GM19240 (cell line): ENCODE measurements around the gene IL1RAPL2.
A peak's percentile ranks its signal among the peaks of the same experiment; 100 is the strongest.
"Not testable (repeated sequence)": the region's sequence is repeated elsewhere in the genome, so short reads cannot be mapped to it uniquely, and the experiment has no call there.

Source experiments
- DNase-seq: peaks from one replicate; pipeline ENCODE4 v3.0.0; 2011; ENCODE audit warnings: low spot score; ENCODE audit not compliant: insufficient read length

Gene IL1RAPL2

GRCh38 chrX:104854188-104854587 lies 288.2 kb downstream of the IL1RAPL2 start:
- no peak for DNase-seq

GRCh38 chrX:104854790-104855340 lies 288.9 kb downstream of the IL1RAPL2 start:
- no peak for DNase-seq

GRCh38 chrX:104863466-104863865 lies 297.5 kb downstream of the IL1RAPL2 start:
- DNase-seq: no peak

- no peak for DNase-seq
These were observed 298.3 kb downstream of the IL1RAPL2 start for GRCh38 chrX:104864296-104864695.

- DNase-seq: no peak
These were observed 311.5 kb downstream of the IL1RAPL2 start for GRCh38 chrX:104877504-104877903.

GRCh38 chrX:104902070-104902469 lies 336.1 kb downstream of the IL1RAPL2 start:
- DNase-seq: no peak

GRCh38 chrX:104909694-104910093 lies 343.7 kb downstream of the IL1RAPL2 start:
- not testable (repeated sequence) for DNase-seq

- no peak for DNase-seq
These were observed 347.3 kb downstream of the IL1RAPL2 start for GRCh38 chrX:104913348-104913747.

- DNase-seq: not testable (repeated sequence)
These were observed 348.7 kb downstream of the IL1RAPL2 start for GRCh38 chrX:104914686-104915085.

GRCh38 chrX:104918122-104918521 lies 352.1 kb downstream of the IL1RAPL2 start:
- no peak for DNase-seq

- DNase-seq: no peak
These were observed 355.7 kb downstream of the IL1RAPL2 start for GRCh38 chrX:104921584-104922205.

GRCh38 chrX:104922206-104922621 lies 356.2 kb downstream of the IL1RAPL2 start:
- DNase-seq: peak; percentile 34

GRCh38 chrX:104929324-104929723 lies 363.3 kb downstream of the IL1RAPL2 start:
- DNase-seq: no peak

GRCh38 chrX:104935581-104935980 lies 369.6 kb downstream of the IL1RAPL2 start:
- no peak for DNase-seq

- DNase-seq: no peak
These were observed 387.3 kb downstream of the IL1RAPL2 start for GRCh38 chrX:104953251-104953650.

- DNase-seq: no peak
These were observed 395.9 kb downstream of the IL1RAPL2 start for GRCh38 chrX:104961926-104962325.

- DNase-seq: no peak
These were observed 402.2 kb downstream of the IL1RAPL2 start for GRCh38 chrX:104968241-104968640.

GRCh38 chrX:104972737-104973136 lies 406.7 kb downstream of the IL1RAPL2 start:
- no peak for DNase-seq

GRCh38 chrX:104987063-104987462 lies 421.1 kb downstream of the IL1RAPL2 start:
- DNase-seq: no peak

- DNase-seq: no peak
These were observed 422.0 kb downstream of the IL1RAPL2 start for GRCh38 chrX:104988038-104988437.

GRCh38 chrX:104995546-104995945 lies 429.5 kb downstream of the IL1RAPL2 start:
- no peak for DNase-seq

- DNase-seq: no peak
These were observed 440.1 kb downstream of the IL1RAPL2 start for GRCh38 chrX:105006103-105006502.

- no peak for DNase-seq
These were observed 441.0 kb downstream of the IL1RAPL2 start for GRCh38 chrX:105006996-105007395.
